Stimulated activated CD8-positive, alpha-beta memory T cell treated with anti-CD3 and anti-CD28 coated beads, Interleukin-15, amount 100 ng/mL, for 24 hours (primary cell): ENCODE data around the gene MAD1L1.
"Not testable (repeated sequence)": the region's sequence is repeated elsewhere in the genome, so short reads cannot be mapped to it uniquely, and the experiment has no call there.

Source experiments
- DNase-seq: peaks from one replicate; pipeline ENCODE4 v3.0.0-alpha.2; 2020; ENCODE audit warnings: low read depth

MAD1L1 gene

GRCh38 chr7:2000746-2001321 is 231.9 kb downstream of the MAD1L1 start:
- no peak for DNase-seq

GRCh38 chr7:2000153-2000687 is 232.5 kb downstream of the MAD1L1 start:
- DNase-seq, result no peak

GRCh38 chr7:1999278-1999984 is 233.3 kb downstream of the MAD1L1 start:
- DNase-seq, result no peak

- DNase-seq, result no peak
These were observed 234.6 kb downstream of the MAD1L1 start for GRCh38 chr7:1998146-1998545.

- DNase-seq, result no peak
These were observed 235.1 kb downstream of the MAD1L1 start for GRCh38 chr7:1997537-1998076.

GRCh38 chr7:1996816-1997215 is 235.9 kb downstream of the MAD1L1 start:
- no peak for DNase-seq

- not testable (repeated sequence) for DNase-seq
These were observed 236.8 kb downstream of the MAD1L1 start for GRCh38 chr7:1995911-1996420.

GRCh38 chr7:1995426-1995825 is 237.3 kb downstream of the MAD1L1 start:
- no peak for DNase-seq

- DNase-seq, result no peak
These were observed 237.8 kb downstream of the MAD1L1 start for GRCh38 chr7:1994931-1995330.

- DNase-seq, result no peak
These were observed 238.7 kb downstream of the MAD1L1 start for GRCh38 chr7:1993776-1994740.

GRCh38 chr7:1993031-1993695 is 239.6 kb downstream of the MAD1L1 start:
- DNase-seq, result no peak

- no peak for DNase-seq
These were observed 240.2 kb downstream of the MAD1L1 start for GRCh38 chr7:1992554-1992953.

GRCh38 chr7:1990001-1990670 is 242.6 kb downstream of the MAD1L1 start:
- no peak for DNase-seq

GRCh38 chr7:1989049-1989860 is 243.5 kb downstream of the MAD1L1 start:
- DNase-seq, result no peak

- DNase-seq, result no peak
These were observed 244.2 kb downstream of the MAD1L1 start for GRCh38 chr7:1988533-1988930.

- no peak for DNase-seq
These were observed 244.9 kb downstream of the MAD1L1 start for GRCh38 chr7:1987591-1988532.

GRCh38 chr7:1987084-1987535 is 245.6 kb downstream of the MAD1L1 start:
- DNase-seq, result no peak

GRCh38 chr7:1986366-1987083 is 246.2 kb downstream of the MAD1L1 start:
- no peak for DNase-seq
